ENCODE measurements around the gene RPL3. TPM values are rescaled to one million over a fixed set of nuclear protein-coding genes. Genes with fewer than 3 reads are reported as not detected.

The RPL3 gene
- total RNA-seq, 1 experiment from 2014 or later: 1,668 TPM

GRCh38 chr22:39349506-39349966 lies 30.1 kb upstream of the RPL3 start:
- Histone ChIP-seq H3K27me3 (replicated peaks; ENCODE audit: control insufficient read depth, insufficient read depth, low read length) (no peaks in the 10 kb centered on the region), H3K36me3 (ENCODE audit: control insufficient read depth, insufficient read depth, low read length) (no peaks in the 10 kb centered on the region; the same call in 1 of the 2 replicates), H3K9me3 (no peaks in the 10 kb centered on the region), H3K4me1 (peaks cover under 1% of the 10 kb centered on the region), H3K4me3 (ENCODE audit: low read depth, low read length) (peak overlapping the region; percentile 85)
- no peak for TF ChIP-seq CTCF (IDR thresholded peaks at IDR 0.05; ENCODE audit: insufficient read depth in 1 of 2, low read depth in 1 of 2, low read length in 1 of 2, severe bottlenecking in 1 of 2, unreplicated experiment in 1 of 2)
- peak in 1 of 2 experiments; percentile 67 for DNase-seq
- CTCF ChIA-PET: interaction anchor here (0.6 kb wide), 1 partner anchor 174 kb away, joined by 5 read pairs; no protein-coding TSS in a partner anchor
- no peaks in the 10 kb centered on the region for H3K9me3 Mint-ChIP-seq (ENCODE audit: unreplicated experiment)
- BruUV-seq (replicated peaks): no TSS peak
- POLR2A ChIA-PET: interaction anchor here (0.9 kb wide), 2 partner anchors 29 to 31 kb away, joined by 4 to 5 read pairs; no protein-coding TSS in a partner anchor
- H3K4me3 Mint-ChIP-seq (ENCODE audit: unreplicated experiment): peak overlapping the region; percentile 80
- H3K4me1 Mint-ChIP-seq (ENCODE audit: low read depth, unreplicated experiment): no peaks in the 10 kb centered on the region
- H3K36me3 Mint-ChIP-seq (ENCODE audit: insufficient read depth, unreplicated experiment): no peaks in the 10 kb centered on the region
- H3K27me3 Mint-ChIP-seq (ENCODE audit: insufficient read depth, unreplicated experiment): no peaks in the 10 kb centered on the region
- intact Hi-C loops (cut with micrococcal nuclease; ENCODE audit: unreplicated experiment): loop anchor here (10.0 kb wide), 2 partner anchors 45 to 175 kb away; partner anchors contain the start of genes ATF4 and TAB1
- H3K27ac Mint-ChIP-seq (ENCODE audit: unreplicated experiment): peak overlapping the region; percentile 48

- no TSS peak for BruUV-seq (replicated peaks)
- Mint-ChIP-seq H3K36me3 (ENCODE audit: insufficient read depth, unreplicated experiment) (no peaks in the 10 kb centered on the region), H3K4me3 (ENCODE audit: unreplicated experiment) (peak overlapping the region; percentile 80), H3K4me1 (ENCODE audit: low read depth, unreplicated experiment) (peaks cover 5% of the 10 kb centered on the region), H3K27ac (ENCODE audit: unreplicated experiment) (peak overlapping the region; percentile 48), H3K9me3 (ENCODE audit: unreplicated experiment) (no peaks in the 10 kb centered on the region), H3K27me3 (ENCODE audit: insufficient read depth, unreplicated experiment) (no peaks in the 10 kb centered on the region)
- ChIA-PET CTCF (interaction anchor here (0.6 to 1.3 kb wide), 3 partner anchors 174 to 180 kb away, joined by 3 to 5 read pairs (median 4); no protein-coding TSS in a partner anchor), POLR2A (no interaction called here)
- H3K4me3 ChIP-seq (ENCODE audit: low read depth, low read length): peak overlapping the region; percentile 74
- no peaks in the 10 kb centered on the region for H3K27me3 ChIP-seq (replicated peaks; ENCODE audit: control insufficient read depth, insufficient read depth, low read length)
- H3K9me3 ChIP-seq: no peaks in the 10 kb centered on the region
- peaks cover 6% of the 10 kb centered on the region for H3K4me1 ChIP-seq
- intact Hi-C loops (cut with micrococcal nuclease; ENCODE audit: unreplicated experiment): loop anchor here (10.0 kb wide), 2 partner anchors 46 to 176 kb away; partner anchors contain the start of genes ATF4 and TAB1
- DNase-seq: no peak
- H3K36me3 ChIP-seq (ENCODE audit: control insufficient read depth, insufficient read depth, low read length): no peaks in the 10 kb centered on the region; the same call in 1 of the 2 replicates
- TF ChIP-seq CTCF (IDR thresholded peaks at IDR 0.05; ENCODE audit: insufficient read depth in 1 of 2, low read depth in 1 of 2, low read length in 1 of 2, severe bottlenecking in 1 of 2, unreplicated experiment in 1 of 2): no peak
Observed at GRCh38 chr22:39348909-39349505, 29.6 kb upstream of the RPL3 start.

- Histone ChIP-seq H3K4me3 (ENCODE audit: low read depth, low read length) (no peak overlapping the region), H3K36me3 (ENCODE audit: control insufficient read depth, insufficient read depth, low read length) (no peaks in the 10 kb centered on the region), H3K27me3 (replicated peaks; ENCODE audit: control insufficient read depth, insufficient read depth, low read length) (no peaks in the 10 kb centered on the region), H3K4me1 (peaks cover 10% of the 10 kb centered on the region), H3K9me3 (no peaks in the 10 kb centered on the region)
- H3K27me3 Mint-ChIP-seq (ENCODE audit: insufficient read depth, unreplicated experiment): no peaks in the 10 kb centered on the region
- CTCF ChIA-PET: no interaction called here
- peaks cover 12% of the 10 kb centered on the region for H3K4me1 Mint-ChIP-seq (ENCODE audit: low read depth, unreplicated experiment)
- POLR2A ChIA-PET: interaction anchor here (1.2 kb wide), 1 partner anchor 25 kb away, joined by 4 read pairs; no protein-coding TSS in a partner anchor
- DNase-seq: no peak
- no peaks in the 10 kb centered on the region for H3K36me3 Mint-ChIP-seq (ENCODE audit: insufficient read depth, unreplicated experiment)
- no peak overlapping the region for H3K27ac Mint-ChIP-seq (ENCODE audit: unreplicated experiment)
- no peak overlapping the region for H3K4me3 Mint-ChIP-seq (ENCODE audit: unreplicated experiment)
- intact Hi-C loops (cut with micrococcal nuclease; ENCODE audit: unreplicated experiment): loop anchor here (10.0 kb wide), 2 partner anchors 50 to 180 kb away; partner anchors contain the start of genes ATF4 and TAB1
- no peaks in the 10 kb centered on the region for H3K9me3 Mint-ChIP-seq (ENCODE audit: unreplicated experiment)
- TF ChIP-seq CTCF (IDR thresholded peaks at IDR 0.05; ENCODE audit: insufficient read depth in 1 of 2, low read depth in 1 of 2, low read length in 1 of 2, severe bottlenecking in 1 of 2, unreplicated experiment in 1 of 2): no peak
- no TSS peak for BruUV-seq (replicated peaks)
Observed at GRCh38 chr22:39345231-39345630, 25.8 kb upstream of the RPL3 start.
